HG02571 (cell line): ENCODE measurements around the gene MARCO.
A peak's percentile ranks its signal among the peaks of the same experiment; 100 is the strongest.
"Not testable (repeated sequence)": the region's sequence is repeated elsewhere in the genome, so short reads cannot be mapped to it uniquely, and the experiment has no call there.

Experiments
- ATAC-seq: cut with Tn5 transposase; IDR thresholded peaks from one replicate; pipeline ENCODE4 v1.9.1; 2021; ENCODE audit warnings: mild to moderate bottlenecking, moderate library complexity; ENCODE audit not compliant: unreplicated experiment

Gene MARCO

GRCh38 chr2:118974103-118974993 is 32.4 kb downstream of the MARCO start:
- no peak for ATAC-seq

- no peak for ATAC-seq
These were observed 33.1 kb downstream of the MARCO start for GRCh38 chr2:118975133-118975532.

GRCh38 chr2:118978064-118978463 is 36.1 kb downstream of the MARCO start:
- no peak for ATAC-seq

- no peak for ATAC-seq
These were observed 37.3 kb downstream of the MARCO start for GRCh38 chr2:118979152-118979861.

GRCh38 chr2:118980022-118980421 is 38.0 kb downstream of the MARCO start:
- no peak for ATAC-seq

GRCh38 chr2:118980573-118980972 is 38.6 kb downstream of the MARCO start:
- no peak for ATAC-seq

GRCh38 chr2:118981632-118982031 is 39.6 kb downstream of the MARCO start:
- no peak for ATAC-seq

- no peak for ATAC-seq
These were observed 40.0 kb downstream of the MARCO start for GRCh38 chr2:118982039-118982438.

- no peak for ATAC-seq
These were observed 41.1 kb downstream of the MARCO start for GRCh38 chr2:118983133-118983532.

- no peak for ATAC-seq
These were observed 41.9 kb downstream of the MARCO start for GRCh38 chr2:118983915-118984314.

GRCh38 chr2:118986738-118987137 is 44.7 kb downstream of the MARCO start:
- ATAC-seq = peak; percentile 41

- ATAC-seq = no peak
These were observed 45.9 kb downstream of the MARCO start for GRCh38 chr2:118987886-118988285.

- ATAC-seq = no peak
These were observed 46.7 kb downstream of the MARCO start for GRCh38 chr2:118988706-118989105.

- no peak for ATAC-seq
These were observed 47.5 kb downstream of the MARCO start for GRCh38 chr2:118989481-118989880.

- no peak for ATAC-seq
These were observed 49.0 kb downstream of the MARCO start for GRCh38 chr2:118990757-118991545.

- ATAC-seq = no peak
These were observed 49.6 kb downstream of the MARCO start for GRCh38 chr2:118991554-118991953.

GRCh38 chr2:118992740-118993391 is 50.9 kb downstream of the MARCO start:
- ATAC-seq = no peak

GRCh38 chr2:118993392-118993752 is 51.4 kb downstream of the MARCO start:
- ATAC-seq = no peak

GRCh38 chr2:118994172-118994700 is 52.2 kb downstream of the MARCO start:
- no peak for ATAC-seq

- ATAC-seq = no peak
These were observed 52.8 kb downstream of the MARCO start for GRCh38 chr2:118994778-118995177.

- ATAC-seq = not testable (repeated sequence)
These were observed 61.9 kb downstream of the MARCO start for GRCh38 chr2:119003856-119004255.
